Measurements from ENCODE around the gene JAKMIP2. TPM values are rescaled to one million over a fixed set of nuclear protein-coding genes. Genes with fewer than 3 reads are reported as not detected.

JAKMIP2 gene
- total and polyA plus RNA-seq, 8 donors = 0.19 to 2.6 (median 0.67) TPM

GRCh38 chr5:147788023-147788422, 5.5 kb upstream of the JAKMIP2 start:
- Histone ChIP-seq H3K36me3 (no peaks in the 10 kb centered on the region), H3K4me1 (no peaks in the 10 kb centered on the region), H3K4me3 (no peak overlapping the region), H3K9me3 (no peaks in the 10 kb centered on the region), H3K27ac (no peak overlapping the region), H3K27me3 (no peaks in the 10 kb centered on the region)
- DNase-seq (no peak), ATAC-seq (no peak), FAIRE-seq (peak; percentile 74)
- TF ChIP-seq CTCF (IDR thresholded peaks at IDR 0.05) = no peak
- intact Hi-C loops (cut with DNase I) = no loop called here

GRCh38 chr5:147786142-147786541, 3.6 kb upstream of the JAKMIP2 start:
- 66 to 75% methylated on average over 2 of the region's 2 CpGs for WGBS, 2 donors

DNA sequence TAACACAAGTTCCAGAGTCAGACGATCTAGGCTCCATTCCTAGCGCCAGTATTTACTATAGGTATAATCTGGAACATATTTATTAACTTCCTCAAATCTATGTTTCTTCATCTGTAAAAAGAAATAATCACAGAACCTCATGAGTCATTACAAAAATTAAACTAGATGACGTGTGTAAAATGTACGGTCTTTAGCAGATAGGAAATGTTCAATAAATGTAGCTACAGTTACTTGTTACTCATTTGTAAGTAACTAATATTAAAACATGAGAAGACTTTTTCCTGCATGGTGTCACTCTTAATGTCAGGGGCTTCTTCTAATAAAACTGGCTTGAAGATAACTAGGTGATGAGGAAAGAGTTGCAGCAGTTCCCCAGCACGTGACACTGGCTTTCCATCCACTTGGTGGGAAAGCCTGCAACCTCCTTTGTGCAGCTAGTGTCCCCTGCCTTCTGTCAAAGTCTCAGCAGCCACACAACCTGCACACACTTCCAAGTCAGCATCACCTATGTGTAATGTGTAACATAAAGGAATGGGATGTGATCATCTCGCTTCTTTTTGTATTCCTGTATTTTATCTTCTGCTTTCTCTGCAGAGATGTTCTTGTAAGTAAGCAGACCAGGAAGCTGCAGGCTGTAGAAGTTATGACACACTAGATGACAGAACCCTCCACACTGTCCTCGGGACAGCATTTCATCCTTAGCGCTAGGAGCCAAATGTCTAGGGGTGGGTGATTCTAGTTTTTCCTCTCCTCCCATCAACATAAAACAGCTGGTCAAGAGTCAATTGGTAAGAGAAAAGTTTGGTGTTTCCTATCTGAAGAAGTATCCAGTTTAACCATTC, 1.8 kb upstream of the JAKMIP2 start:
- H3K4me1 ChIP-seq = no peaks in the 10 kb centered on the region
- H3K36me3 ChIP-seq = no peaks in the 10 kb centered on the region
- no peak overlapping the region for H3K27ac ChIP-seq
- no peak for FAIRE-seq
- intact Hi-C loops (cut with DNase I) = no loop called here
- no peaks in the 10 kb centered on the region for H3K9me3 ChIP-seq
- no peak overlapping the region for H3K4me3 ChIP-seq
- ATAC-seq = no peak
- DNase-seq = no peak
- H3K27me3 ChIP-seq = no peaks in the 10 kb centered on the region
- 61 to 83% methylated on average over 8 of the region's 8 CpGs for WGBS, 2 donors
- no peak for TF ChIP-seq CTCF (IDR thresholded peaks at IDR 0.05)

More at GRCh38 chr5:147786142-147786541, 3.6 kb upstream of the JAKMIP2 start:
- Histone ChIP-seq H3K27ac (no peak overlapping the region), H3K4me3 (no peak overlapping the region), H3K4me1 (no peaks in the 10 kb centered on the region), H3K27me3 (no peaks in the 10 kb centered on the region), H3K9me3 (no peaks in the 10 kb centered on the region), H3K36me3 (no peaks in the 10 kb centered on the region)
- intact Hi-C loops (cut with DNase I) = no loop called here
- DNase-seq (no peak), FAIRE-seq (no peak), ATAC-seq (no peak)
- no peak for TF ChIP-seq CTCF (IDR thresholded peaks at IDR 0.05)

DNA sequence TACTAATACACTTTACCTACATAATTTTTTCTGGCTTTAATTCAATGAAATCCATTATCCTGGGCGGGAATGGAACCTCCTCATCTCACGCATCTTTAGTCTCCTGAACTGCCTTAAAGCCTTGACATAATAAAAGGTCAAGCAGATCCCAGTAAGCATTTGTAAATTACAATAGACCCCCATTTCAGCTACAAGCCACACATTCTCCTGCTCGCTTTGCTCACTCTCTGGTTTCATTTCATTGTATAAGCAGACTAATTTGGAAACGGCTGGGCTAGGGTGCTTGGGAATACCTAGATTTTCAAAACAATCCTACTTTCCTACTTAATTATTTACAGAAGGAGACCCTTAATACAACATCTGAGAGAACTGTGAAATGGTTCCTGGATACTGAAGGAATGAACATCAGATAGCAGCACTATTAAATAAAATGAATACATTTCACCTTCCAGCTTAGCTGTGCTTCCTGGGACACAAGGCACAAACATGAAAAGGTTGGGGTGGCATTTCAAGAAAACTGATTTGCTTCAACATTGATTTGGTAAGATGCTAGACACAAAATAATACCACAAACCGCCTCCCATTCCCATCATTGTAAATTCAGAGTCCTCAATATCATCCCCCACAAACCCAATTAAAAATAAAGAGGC, 1.5 kb downstream of the JAKMIP2 start:
- no peak for FAIRE-seq
- no peak for DNase-seq
- WGBS, 2 donors = 86 to 89% methylated on average over 5 of the region's 5 CpGs

More for the DNA sequence above, 1.5 kb downstream of the JAKMIP2 start:
- H3K4me3 ChIP-seq = no peak overlapping the region
- H3K36me3 ChIP-seq = no peaks in the 10 kb centered on the region
- no peak for ATAC-seq
- TF ChIP-seq CTCF (IDR thresholded peaks at IDR 0.05) = no peak
- no peaks in the 10 kb centered on the region for H3K4me1 ChIP-seq
- intact Hi-C loops (cut with DNase I) = no loop called here
- H3K27me3 ChIP-seq = no peaks in the 10 kb centered on the region
- no peaks in the 10 kb centered on the region for H3K9me3 ChIP-seq
- no peak overlapping the region for H3K27ac ChIP-seq
